Neuronal stem cell (in vitro differentiated cells): ENCODE data around the gene CSRNP3.
"Not testable (repeated sequence)": the region's sequence is repeated elsewhere in the genome, so short reads cannot be mapped to it uniquely, and the experiment has no call there.

Source experiments
- DNase-seq: peaks from one replicate; pipeline ENCODE4 v3.0.0-alpha.2; 2013; ENCODE audit warnings: low spot score
- H2AFZ ChIP-seq: one replicate; pipeline ENCODE4 v1.6.1; 2013; ENCODE audit warnings: mild to moderate bottlenecking, low read length, inconsistent platforms
- H2AK5ac ChIP-seq: 2 replicates; pipeline ENCODE4 v1.6.1; 2013; ENCODE audit warnings: low read depth, mild to moderate bottlenecking, inconsistent platforms, low read length, moderate library complexity, mixed read lengths
- H2BK120ac ChIP-seq: 2 replicates; pipeline ENCODE4 v1.6.1; 2013; ENCODE audit warnings: low read depth, mild to moderate bottlenecking, inconsistent platforms, low read length, moderate library complexity, mixed read lengths
- H2BK12ac ChIP-seq: one replicate; pipeline ENCODE4 v1.6.1; 2013; ENCODE audit warnings: low read length, inconsistent platforms
- H2BK15ac ChIP-seq: 2 replicates; pipeline ENCODE4 v1.6.1; 2013; ENCODE audit warnings: mild to moderate bottlenecking, low read length, inconsistent platforms, mixed read lengths
- H2BK5ac ChIP-seq: one replicate; pipeline ENCODE4 v1.6.1; 2013; ENCODE audit warnings: inconsistent platforms, mild to moderate bottlenecking, low read length, moderate library complexity
- H3K14ac ChIP-seq: one replicate; pipeline ENCODE4 v1.6.1; 2013; ENCODE audit warnings: low read length, inconsistent platforms
- H3K18ac ChIP-seq: 2 replicates; pipeline ENCODE4 v1.6.1; 2013; ENCODE audit warnings: low read length, inconsistent platforms
- H3K23ac ChIP-seq: 2 replicates; pipeline ENCODE4 v1.6.1; 2013; ENCODE audit warnings: low read depth, mild to moderate bottlenecking, mixed read lengths, low read length, inconsistent platforms; ENCODE audit not compliant: poor library complexity
- H3K27ac ChIP-seq: replicated peaks from 3 replicates; pipeline ENCODE4 v1.5.1; 2013; ENCODE audit warnings: low read length, inconsistent platforms
- H3K27me3 ChIP-seq, 3 experiments: 2 replicates each; pipeline ENCODE4 v1.6.1; 2013; ENCODE audit warnings: low read length in 3 of 3, mild to moderate bottlenecking in 2 of 3, inconsistent platforms in 1 of 3, low read depth in 1 of 3, mixed read lengths in 1 of 3, moderate library complexity in 1 of 3; ENCODE audit not compliant: control insufficient read depth in 3 of 3, insufficient read depth in 3 of 3
- H3K36me3 ChIP-seq, 2 donors: replicated peaks in 1 of 2; 2 replicates each; pipeline ENCODE4 v1.6.1; 2013; ENCODE audit warnings: low read length in 2 of 2; ENCODE audit not compliant: control insufficient read depth in 2 of 2, insufficient read depth in 2 of 2
- H3K4ac ChIP-seq: 2 replicates; pipeline ENCODE4 v1.6.1; 2013; ENCODE audit warnings: inconsistent platforms, mild to moderate bottlenecking, low read length, moderate library complexity
- H3K4me1 ChIP-seq, 2 donors: 1 replicate in 1 of 2; 2 replicates in 1 of 2; pipeline ENCODE4 v1.6.1; 2013; ENCODE audit warnings: low read length in 2 of 2, low read depth in 1 of 2; ENCODE audit not compliant: control insufficient read depth in 2 of 2, insufficient read depth in 1 of 2
- H3K4me2 ChIP-seq: one replicate; pipeline ENCODE4 v1.6.1; 2013; ENCODE audit warnings: mild to moderate bottlenecking, low read length, inconsistent platforms; ENCODE audit not compliant: insufficient read depth, poor library complexity, severe bottlenecking
- H3K4me3 ChIP-seq, 2 donors: 2 replicates each; pipeline ENCODE4 v1.5.1; 2013; ENCODE audit warnings: low read length in 2 of 2, mild to moderate bottlenecking in 2 of 2, inconsistent platforms in 1 of 2, moderate library complexity in 1 of 2
- H3K79me1 ChIP-seq: one replicate; pipeline ENCODE4 v1.6.1; 2013; ENCODE audit warnings: low read depth, mild to moderate bottlenecking, inconsistent platforms, low read length, moderate library complexity
- H3K9ac ChIP-seq: one replicate; pipeline ENCODE4 v1.6.1; 2013; ENCODE audit warnings: mild to moderate bottlenecking, low read depth, low read length, inconsistent platforms; ENCODE audit not compliant: poor library complexity
- H3K9me3 ChIP-seq, 2 donors: replicated peaks in 1 of 2; 2 replicates each; pipeline versions ENCODE3 to v1.6.1; 2013; ENCODE audit warnings: low read length in 2 of 2, mild to moderate bottlenecking in 2 of 2, inconsistent platforms in 1 of 2, low read depth in 1 of 2, mixed read lengths in 1 of 2, moderate library complexity in 1 of 2; ENCODE audit not compliant: control insufficient read depth in 2 of 2, insufficient read depth in 1 of 2
- H4K8ac ChIP-seq: one replicate; pipeline ENCODE4 v1.6.1; 2013; ENCODE audit warnings: low read depth, mild to moderate bottlenecking, inconsistent platforms, low read length, moderate library complexity
- H4K91ac ChIP-seq: one replicate; pipeline ENCODE4 v1.6.1; 2013; ENCODE audit warnings: low read length, low read depth, mild to moderate bottlenecking, inconsistent platforms; ENCODE audit not compliant: poor library complexity
- WGBS, 2 donors: extraction: QIAGEN DNeasy Blood & Tissue Kit; methylation state at CpG; one replicate each; pipeline ENCODE4 v1.1.7; 2013; ENCODE audit warnings: missing lambda C conversion rate in 2 of 2, mixed read lengths in 1 of 2; ENCODE audit not compliant: insufficient read length in 2 of 2, insufficient replicate concordance in 1 of 2; ENCODE audit errors: extremely low coverage in 2 of 2; 5-methylcytosine and 5-hydroxymethylcytosine counted together

CSRNP3 gene

DNA sequence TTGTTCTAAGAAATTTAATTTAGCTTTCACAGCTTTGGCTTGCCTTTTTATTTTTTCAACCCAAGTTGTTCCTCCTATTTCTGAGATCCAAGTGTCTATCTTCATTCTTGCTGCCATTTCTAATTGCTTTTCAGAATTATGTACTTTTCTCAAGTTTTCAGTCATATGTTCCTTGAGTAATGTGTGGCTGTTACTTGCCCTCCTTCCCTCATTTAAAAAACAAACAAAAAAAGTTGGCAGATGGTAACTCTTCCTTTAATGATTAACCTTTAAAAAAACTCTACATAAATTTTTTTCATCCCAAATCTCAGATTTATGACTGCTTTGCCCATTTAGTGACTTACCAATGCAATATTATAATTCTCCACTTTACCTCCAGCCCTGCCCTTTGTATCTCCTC lies 193.2 kb downstream of the CSRNP3 start:
- no peak for DNase-seq
- Histone ChIP-seq H2BK120ac (no peak overlapping the region), H3K18ac (no peak overlapping the region), H3K27me3 (no peaks in the 10 kb centered on the region), H2BK5ac (no peak overlapping the region), H3K9ac (no peak overlapping the region), H3K23ac (no peak overlapping the region), H3K4me2 (no peak overlapping the region), H3K4me1 (peaks cover 0 to 2% of the 10 kb centered on the region in 2 donors), H4K8ac (no peak overlapping the region), H2BK15ac (no peak overlapping the region), H3K14ac (no peak overlapping the region), H3K36me3 (peaks cover 5 to 75% of the 10 kb centered on the region in 2 donors), H3K27ac (no peak overlapping the region), H3K9me3 (no peaks in the 10 kb centered on the region), H2BK12ac (no peak overlapping the region), H4K91ac (no peak overlapping the region), H3K4me3 (no peak overlapping the region), H2AK5ac (no peak overlapping the region), H3K79me1 (no peaks in the 10 kb centered on the region), H2AFZ (no peak overlapping the region), H3K4ac (no peak overlapping the region)

DNA sequence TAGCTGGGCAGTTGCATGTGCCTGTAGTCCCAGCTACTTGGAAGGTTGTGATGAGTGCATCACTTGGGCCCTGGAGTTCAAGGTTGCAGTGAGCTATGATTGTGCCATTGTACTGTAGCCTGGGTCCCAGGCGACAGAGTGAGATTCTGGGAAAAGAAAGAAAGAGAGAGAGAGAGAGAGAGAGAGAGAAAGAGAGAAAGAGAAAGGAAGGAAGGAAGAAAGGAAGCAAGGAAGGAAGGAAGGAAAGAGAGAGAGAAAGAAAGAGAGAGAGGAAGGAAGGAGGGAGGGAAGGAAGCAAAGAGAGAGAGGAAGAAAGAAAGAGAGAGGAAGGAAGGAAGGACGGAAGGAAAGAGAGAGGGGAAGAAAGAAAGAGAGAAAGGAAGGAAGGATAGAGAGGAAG lies 196.1 kb downstream of the CSRNP3 start:
- Histone ChIP-seq H3K4ac (no peak overlapping the region), H2AFZ (no peak overlapping the region), H3K27me3 (no peaks in the 10 kb centered on the region), H3K9ac (no peak overlapping the region), H2BK120ac (no peak overlapping the region), H3K36me3 (peaks cover 0 to 64% of the 10 kb centered on the region in 2 donors), H3K4me2 (no peak overlapping the region), H3K79me1 (no peaks in the 10 kb centered on the region), H3K9me3 (peaks cover 0 to 3% of the 10 kb centered on the region in 2 donors), H2BK5ac (no peak overlapping the region), H3K14ac (peak overlapping the region; percentile 38), H3K18ac (no peak overlapping the region), H2AK5ac (no peak overlapping the region), H3K4me1 (peaks cover 0 to 2% of the 10 kb centered on the region in 2 donors), H3K4me3 (no peak overlapping the region), H3K27ac (no peak overlapping the region), H4K8ac (no peak overlapping the region), H2BK15ac (no peak overlapping the region), H4K91ac (no peak overlapping the region), H3K23ac (no peak overlapping the region), H2BK12ac (no peak overlapping the region)
- WGBS, 2 donors, result no CpG with 5 or more reads among the region's 2 CpGs
- no peak for DNase-seq

DNA sequence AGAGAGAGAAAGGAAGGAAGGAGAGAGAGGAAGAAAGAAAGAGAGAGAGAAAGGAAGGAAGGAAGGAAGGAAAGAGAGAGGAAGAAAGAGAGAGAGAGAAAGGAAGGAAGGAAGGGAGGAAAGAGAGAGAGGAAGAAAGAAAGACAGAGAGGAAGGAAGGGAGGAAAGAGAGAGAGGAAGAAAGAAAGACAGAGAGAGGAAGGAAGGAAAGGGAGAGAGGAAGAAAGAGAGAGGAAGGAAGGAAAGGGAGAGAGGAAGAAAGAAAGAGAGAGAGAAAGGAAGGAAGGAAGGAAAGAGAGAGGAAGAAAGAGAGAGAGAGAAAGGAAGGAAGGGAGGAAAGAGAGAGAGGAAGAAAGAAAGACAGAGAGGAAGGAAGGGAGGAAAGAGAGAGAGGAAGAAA lies 196.6 kb downstream of the CSRNP3 start:
- not testable (repeated sequence) for DNase-seq, H3K18ac ChIP-seq, H2BK12ac ChIP-seq, H3K4me1 ChIP-seq, H3K23ac ChIP-seq, H3K14ac ChIP-seq, H3K4me3 ChIP-seq, H2BK5ac ChIP-seq, H3K27ac ChIP-seq, H3K27me3 ChIP-seq, H3K9me3 ChIP-seq, H2AK5ac ChIP-seq, H4K8ac ChIP-seq, H3K4me2 ChIP-seq, H3K4ac ChIP-seq, H3K9ac ChIP-seq, H2AFZ ChIP-seq, H4K91ac ChIP-seq, H3K79me1 ChIP-seq, H2BK15ac ChIP-seq, H2BK120ac ChIP-seq
- peaks cover 0 to 64% of the 10 kb centered on the region in 2 donors for H3K36me3 ChIP-seq

DNA sequence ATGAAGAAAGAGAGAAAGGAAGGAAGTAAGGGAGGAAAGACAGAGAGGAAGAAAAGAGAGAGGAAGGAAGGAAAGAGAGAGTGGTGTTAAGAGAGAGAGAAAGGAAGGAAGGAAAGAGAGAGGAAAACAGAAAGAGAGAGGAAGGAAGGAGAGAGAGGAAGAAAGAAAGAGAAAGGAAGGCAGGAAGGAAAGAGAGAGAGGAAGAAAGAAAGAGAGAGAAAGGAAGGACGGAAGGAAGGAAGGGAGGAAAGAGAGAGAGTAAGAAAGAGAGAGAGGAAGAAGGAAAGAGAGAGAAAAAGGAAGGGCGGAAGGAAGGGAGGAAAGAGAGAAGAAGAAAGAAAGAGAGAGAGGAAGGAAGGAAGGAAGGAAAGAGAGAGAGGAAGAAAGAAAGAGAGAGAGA lies 197.1 kb downstream of the CSRNP3 start:
- no CpG with 5 or more reads among the region's 2 CpGs for WGBS, 2 donors
- H3K9ac ChIP-seq, result no peak overlapping the region
- H2BK15ac ChIP-seq, result no peak overlapping the region
- H3K79me1 ChIP-seq, result no peaks in the 10 kb centered on the region
- no peak overlapping the region for H2AFZ ChIP-seq
- H2BK120ac ChIP-seq, result no peak overlapping the region
- H3K4me1 ChIP-seq, result peaks cover 0 to 1% of the 10 kb centered on the region in 2 donors
- H3K27me3 ChIP-seq, result no peaks in the 10 kb centered on the region
- no peak overlapping the region for H3K14ac ChIP-seq
- H3K18ac ChIP-seq, result no peak overlapping the region
- peaks cover 2 to 64% of the 10 kb centered on the region in 2 donors for H3K36me3 ChIP-seq
- DNase-seq, result no peak
- no peak overlapping the region for H3K4me2 ChIP-seq
- no peak overlapping the region for H3K27ac ChIP-seq
- H4K8ac ChIP-seq, result no peak overlapping the region
- peaks cover 0 to 13% of the 10 kb centered on the region in 2 donors for H3K9me3 ChIP-seq
- H4K91ac ChIP-seq, result no peak overlapping the region
- no peak overlapping the region for H2BK5ac ChIP-seq
- no peak overlapping the region for H2AK5ac ChIP-seq
- no peak overlapping the region for H2BK12ac ChIP-seq
- H3K4ac ChIP-seq, result no peak overlapping the region
- H3K23ac ChIP-seq, result no peak overlapping the region
- no peak overlapping the region for H3K4me3 ChIP-seq
